SK-N-SH (cell line): Measurements from ENCODE around the gene DLK2. TPM values are rescaled to one million over a fixed set of nuclear protein-coding genes. Genes with fewer than 3 reads are reported as not detected.

Experiments
- CTCF ChIA-PET: fragments of 300-600, 350-600 bp; formaldehyde crosslinking; extraction: SDS; loops from one replicate; lab custom pipeline; 2021; lab: Yijun Ruan, JAX
- POLR2A ChIA-PET: fragments of 350-600 bp; sonication (Branson Sonifier 250); formaldehyde crosslinking; extraction: SDS; loops from one replicate; lab custom pipeline; 2020; ENCODE audit warnings: antibody characterized with exemption, inconsistent platforms; lab: Yijun Ruan, JAX
- DNase-seq: peaks from one replicate; pipeline ENCODE4 v3.0.0; 2012
- H2AFZ ChIP-seq: fragments of 200-600 bp; sonication (generic); 2 replicates; pipeline ENCODE4 v1.8.1; 2016; ENCODE audit warnings: antibody characterized with exemption, mild to moderate bottlenecking, low read depth
- H3F3A ChIP-seq: fragments of 200-600 bp; sonication (generic); replicated peaks from 2 replicates; pipeline ENCODE3; 2016; ENCODE audit warnings: antibody characterized with exemption, mild to moderate bottlenecking; ENCODE audit not compliant: insufficient read depth
- H3K27ac ChIP-seq, 2 experiments: fragments of 200-500 bp in 1 of 2; fragments of 200-600 bp in 1 of 2; sonication (Bioruptor generic) in 1 of 2; sonication (generic), shearing (Covaris generic) in 1 of 2; 2 replicates each; pipeline versions ENCODE4 v1.5.1 to v1.6.1; 2014 to 2016; ENCODE audit warnings: low read depth in 2 of 2, inconsistent platforms in 1 of 2, low read length in 1 of 2, mild to moderate bottlenecking in 1 of 2, mixed read lengths in 1 of 2
- H3K27me3 ChIP-seq: fragments of 200-600 bp; sonication (generic), shearing (Covaris generic); 2 replicates; pipeline ENCODE4 v1.6.1; 2016; ENCODE audit warnings: mixed run types; ENCODE audit not compliant: insufficient read depth
- H3K36me3 ChIP-seq, 2 experiments: fragments of 200-500 bp in 1 of 2; fragments of 200-600 bp in 1 of 2; sonication (Bioruptor generic) in 1 of 2; sonication (generic) in 1 of 2; replicated peaks in 1 of 2; 2 replicates each; pipeline versions ENCODE3 to v1.5.1; 2014 to 2016; ENCODE audit warnings: low read length in 1 of 2, mild to moderate bottlenecking in 1 of 2; ENCODE audit not compliant: insufficient read depth in 2 of 2, control insufficient read depth in 1 of 2
- H3K4me1 ChIP-seq, 2 experiments: fragments of 200-500 bp in 1 of 2; fragments of 200-600 bp in 1 of 2; sonication (Bioruptor generic) in 1 of 2; sonication (generic), shearing (Covaris generic) in 1 of 2; 2 replicates each; pipeline versions ENCODE4 v1.5.1 to v1.6.1; 2014 to 2016; ENCODE audit warnings: low read depth in 1 of 2, low read length in 1 of 2, mixed run types in 1 of 2; ENCODE audit not compliant: insufficient read depth in 2 of 2, control insufficient read depth in 1 of 2
- H3K4me2 ChIP-seq: fragments of 200-600 bp; sonication (generic), shearing (Covaris generic); 2 replicates; pipeline ENCODE4 v1.6.1; 2017; ENCODE audit warnings: mixed run types
- H3K4me3 ChIP-seq, 2 experiments: fragments of 200-500 bp in 1 of 2; fragments of 200-600 bp in 1 of 2; sonication (Bioruptor generic) in 1 of 2; sonication (generic), shearing (Covaris generic) in 1 of 2; 2 replicates each; pipeline versions ENCODE4 v1.5.1 to v1.8.1; 2014 to 2016; ENCODE audit warnings: low read depth in 2 of 2, inconsistent platforms in 1 of 2, low read length in 1 of 2, mild to moderate bottlenecking in 1 of 2, mixed read lengths in 1 of 2, moderate library complexity in 1 of 2
- H3K79me2 ChIP-seq: fragments of 200-600 bp; sonication (generic); 2 replicates; pipeline ENCODE4 v1.8.1; 2017; ENCODE audit warnings: mild to moderate bottlenecking; ENCODE audit not compliant: insufficient read depth
- H3K9ac ChIP-seq: fragments of 200-600 bp; sonication (generic); 2 replicates; pipeline ENCODE4 v1.6.1; 2017; ENCODE audit warnings: mixed run types
- H3K9me2 ChIP-seq: fragments of 200-600 bp; sonication (generic); 2 replicates; pipeline ENCODE4 v1.6.1; 2017; ENCODE audit warnings: mixed run types
- H3K9me3 ChIP-seq: fragments of 200-600 bp; sonication (generic); 2 replicates; pipeline ENCODE4 v1.6.1; 2017; ENCODE audit warnings: mixed run types, mild to moderate bottlenecking, moderate library complexity
- H4K20me1 ChIP-seq: fragments of 200-600 bp; sonication (generic); 2 replicates; pipeline ENCODE4 v1.6.1; 2017; ENCODE audit warnings: mild to moderate bottlenecking, mixed run types; ENCODE audit not compliant: insufficient read depth
- CHD2 ChIP-seq: fragments of 150-350 bp; IDR thresholded peaks from 2 replicates; pipeline ENCODE4 v1.6.1; 2018; ENCODE audit warnings: low read length; ENCODE audit not compliant: partially characterized antibody
- FOXM1 ChIP-seq: IDR thresholded peaks from 2 replicates; pipeline ENCODE4 v1.4.0; 2012; ENCODE audit warnings: low read depth, mild to moderate bottlenecking
- MXI1 ChIP-seq: IDR thresholded peaks from 2 replicates; pipeline ENCODE4 v1.6.1; 2012; ENCODE audit warnings: mild to moderate bottlenecking, low read depth, low read length, improper control_type of control experiment
- NRF1 ChIP-seq: IDR thresholded peaks from 2 replicates; pipeline ENCODE4 v1.6.1; 2012; ENCODE audit warnings: low read depth, mild to moderate bottlenecking, low read length
- RFX5 ChIP-seq: IDR thresholded peaks from 2 replicates; pipeline ENCODE4 v1.6.1; 2012; ENCODE audit warnings: mild to moderate bottlenecking, improper control_type of control experiment, low read length
- TEAD4 ChIP-seq: IDR thresholded peaks from 2 replicates; pipeline ENCODE4 v1.4.0; 2012; ENCODE audit warnings: mild to moderate bottlenecking, borderline replicate concordance; ENCODE audit not compliant: insufficient read depth
- WGBS: methylation state at CpG from one replicate; pipeline ENCODE4 v1.1.6; 2017; ENCODE audit warnings: low lambda C conversion rate; 5-methylcytosine and 5-hydroxymethylcytosine counted together
- polyA plus RNA-seq, 3 experiments: library from polyadenylated mRNA; depleted of rRNA; stranded (reverse); fragments of >200 nt; gene quantifications; 2 replicates each; pipeline ENCODE4 v1.2.3, GENCODE V29; 2012
- TF ChIP-seq, protein P1 (sequence below): fragments of 200-600 bp; sonication (generic); IDR thresholded peaks from 2 replicates; pipeline ENCODE4 v1.6.1; 2017; ENCODE audit warnings: antibody characterized with exemption, mild to moderate bottlenecking, moderate library complexity
- TF ChIP-seq, protein P2 (sequence below): fragments of 150-350 bp; IDR thresholded peaks from 2 replicates; pipeline ENCODE4 v1.6.1; 2017; ENCODE audit warnings: antibody characterized with exemption, low read length, low read depth, borderline replicate concordance

The DLK2 gene
- polyA plus RNA-seq, 1 of the 3 experiments (the other 2 are of a cell fraction): 3.9 TPM

DNA sequence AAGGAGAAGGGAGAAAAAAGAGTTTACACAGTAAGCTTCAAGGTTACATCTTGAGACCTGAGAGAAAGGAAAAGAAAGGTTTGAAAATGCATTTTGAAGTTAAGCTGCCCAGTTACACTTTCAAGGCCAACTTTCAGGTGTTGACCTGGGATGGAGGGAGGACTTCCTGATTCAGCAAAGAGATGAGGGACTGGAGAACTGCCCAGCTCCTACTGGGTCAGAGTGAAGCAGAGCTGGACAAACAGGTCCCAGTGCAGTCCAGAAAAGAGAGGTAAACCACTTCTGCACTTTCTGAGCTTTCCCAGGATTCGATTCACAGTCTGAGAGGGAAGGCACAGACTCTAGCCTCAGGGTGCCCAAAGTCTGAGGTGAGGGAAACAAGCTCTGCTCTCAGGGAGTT, 16.1 kb upstream of the DLK2 start (continued):
- no peak for TF ChIP-seq MXI1

DNA sequence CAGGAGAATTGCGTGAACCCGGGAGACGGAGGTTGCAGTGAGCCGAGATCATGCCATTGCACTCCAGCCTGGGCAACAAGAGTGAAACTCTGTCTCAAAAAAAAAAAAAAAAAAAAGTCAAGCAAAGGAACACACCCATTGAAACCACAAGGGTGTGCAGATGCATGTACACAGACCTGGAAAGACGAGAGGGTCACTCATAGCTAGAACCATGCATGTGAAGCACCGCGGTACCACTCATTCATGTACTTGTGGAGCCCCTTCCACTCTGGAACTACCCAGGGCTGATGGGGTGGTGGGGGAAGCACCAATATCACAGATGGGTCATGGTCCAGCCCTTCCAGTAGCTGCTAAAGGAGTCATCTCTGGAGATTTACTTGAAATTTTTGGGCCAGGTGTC, 14.6 kb upstream of the DLK2 start:
- TF ChIP-seq TEAD4 (no peak), FOXM1 (no peak), RFX5 (no peak), CHD2 (no peak), NRF1 (no peak)
- TF ChIP-seq, protein P1, sequence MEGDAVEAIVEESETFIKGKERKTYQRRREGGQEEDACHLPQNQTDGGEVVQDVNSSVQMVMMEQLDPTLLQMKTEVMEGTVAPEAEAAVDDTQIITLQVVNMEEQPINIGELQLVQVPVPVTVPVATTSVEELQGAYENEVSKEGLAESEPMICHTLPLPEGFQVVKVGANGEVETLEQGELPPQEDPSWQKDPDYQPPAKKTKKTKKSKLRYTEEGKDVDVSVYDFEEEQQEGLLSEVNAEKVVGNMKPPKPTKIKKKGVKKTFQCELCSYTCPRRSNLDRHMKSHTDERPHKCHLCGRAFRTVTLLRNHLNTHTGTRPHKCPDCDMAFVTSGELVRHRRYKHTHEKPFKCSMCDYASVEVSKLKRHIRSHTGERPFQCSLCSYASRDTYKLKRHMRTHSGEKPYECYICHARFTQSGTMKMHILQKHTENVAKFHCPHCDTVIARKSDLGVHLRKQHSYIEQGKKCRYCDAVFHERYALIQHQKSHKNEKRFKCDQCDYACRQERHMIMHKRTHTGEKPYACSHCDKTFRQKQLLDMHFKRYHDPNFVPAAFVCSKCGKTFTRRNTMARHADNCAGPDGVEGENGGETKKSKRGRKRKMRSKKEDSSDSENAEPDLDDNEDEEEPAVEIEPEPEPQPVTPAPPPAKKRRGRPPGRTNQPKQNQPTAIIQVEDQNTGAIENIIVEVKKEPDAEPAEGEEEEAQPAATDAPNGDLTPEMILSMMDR: no peak
- TF ChIP-seq, protein P2, sequence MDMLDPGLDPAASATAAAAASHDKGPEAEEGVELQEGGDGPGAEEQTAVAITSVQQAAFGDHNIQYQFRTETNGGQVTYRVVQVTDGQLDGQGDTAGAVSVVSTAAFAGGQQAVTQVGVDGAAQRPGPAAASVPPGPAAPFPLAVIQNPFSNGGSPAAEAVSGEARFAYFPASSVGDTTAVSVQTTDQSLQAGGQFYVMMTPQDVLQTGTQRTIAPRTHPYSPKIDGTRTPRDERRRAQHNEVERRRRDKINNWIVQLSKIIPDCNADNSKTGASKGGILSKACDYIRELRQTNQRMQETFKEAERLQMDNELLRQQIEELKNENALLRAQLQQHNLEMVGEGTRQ: no peak
- no peak for DNase-seq
- H3K36me3 ChIP-seq: no peaks in the 10 kb centered on the region
- H3K79me2 ChIP-seq: no peaks in the 10 kb centered on the region
- no peaks in the 10 kb centered on the region for H3F3A ChIP-seq
- 94% methylated on average over 7 of the region's 7 CpGs for WGBS
- H3K4me2 ChIP-seq: no peak overlapping the region
- H4K20me1 ChIP-seq: no peaks in the 10 kb centered on the region
- H3K27ac ChIP-seq: no peak overlapping the region
- H2AFZ ChIP-seq: no peak overlapping the region
- CTCF ChIA-PET: interaction anchor here (1.5 kb wide), 1 partner anchor 14 kb away, joined by 6 read pairs; no protein-coding TSS in a partner anchor
- POLR2A ChIA-PET: no interaction called here
- no peak overlapping the region for H3K9ac ChIP-seq
- no peaks in the 10 kb centered on the region for H3K27me3 ChIP-seq
- H3K4me1 ChIP-seq: no peaks in the 10 kb centered on the region
- no peaks in the 10 kb centered on the region for H3K9me3 ChIP-seq
- no peaks in the 10 kb centered on the region for H3K9me2 ChIP-seq
- no peak overlapping the region for H3K4me3 ChIP-seq

DNA sequence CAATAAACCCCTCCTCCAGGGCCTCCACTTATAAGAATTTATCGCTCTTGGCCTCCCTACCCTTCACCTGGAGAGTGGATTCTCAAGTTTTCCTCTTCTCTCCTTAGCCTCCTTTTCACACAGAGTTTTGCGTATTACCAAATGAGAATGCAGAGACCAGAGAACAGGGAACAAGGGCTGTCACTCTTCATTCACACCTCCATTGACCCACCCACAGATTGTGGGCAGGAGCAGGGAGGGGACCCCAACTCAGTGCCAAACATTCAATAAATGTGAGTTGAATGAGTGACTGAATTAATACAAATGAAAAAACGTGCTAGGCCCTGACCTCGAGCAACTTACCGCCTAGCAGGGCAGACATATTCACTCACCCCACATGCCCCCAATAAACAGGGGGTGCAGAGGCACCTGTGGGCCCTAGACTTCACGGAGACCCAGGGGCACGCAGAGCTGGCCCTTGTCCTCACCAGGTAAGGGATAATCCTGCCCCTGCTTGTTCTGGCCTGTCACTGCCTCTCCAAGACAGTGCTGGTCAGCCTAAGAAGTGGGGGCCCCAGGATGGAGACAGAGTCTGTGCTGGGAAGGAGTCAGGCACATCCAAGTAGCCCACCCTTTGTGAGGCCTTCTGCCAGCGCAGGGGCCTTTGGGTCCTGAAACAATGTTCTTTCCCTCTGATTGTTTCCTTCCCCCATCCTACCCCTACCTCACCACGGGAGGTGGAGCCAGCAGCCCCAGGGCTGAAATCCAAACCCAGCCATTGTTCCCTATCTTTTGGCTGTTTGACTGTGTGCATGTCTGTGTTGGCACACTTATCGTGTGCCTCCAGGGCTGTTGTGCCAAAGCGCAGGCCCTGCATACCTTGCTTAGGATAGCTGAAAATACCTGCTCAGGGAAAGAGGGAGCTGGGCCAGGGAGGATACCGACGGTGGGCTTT, 13.7 kb upstream of the DLK2 start:
- H3K9me2 ChIP-seq: no peaks in the 10 kb centered on the region
- CTCF ChIA-PET: interaction anchor here (1.5 kb wide), 1 partner anchor 13 kb away, joined by 6 read pairs; no protein-coding TSS in a partner anchor
- no peaks in the 10 kb centered on the region for H3K27me3 ChIP-seq
- H3K27ac ChIP-seq: no peak overlapping the region
- no peaks in the 10 kb centered on the region for H3K4me1 ChIP-seq
- no peak overlapping the region for H2AFZ ChIP-seq
- no peaks in the 10 kb centered on the region for H3F3A ChIP-seq
- no peak overlapping the region for H3K9ac ChIP-seq
- TF ChIP-seq, protein P2: no peak
- H3K36me3 ChIP-seq: no peaks in the 10 kb centered on the region
- H3K4me3 ChIP-seq: no peak overlapping the region
- 62% methylated on average over 13 of the region's 13 CpGs for WGBS
- no peaks in the 10 kb centered on the region for H3K79me2 ChIP-seq
- POLR2A ChIA-PET: no interaction called here
- H3K4me2 ChIP-seq: no peak overlapping the region
- no peaks in the 10 kb centered on the region for H4K20me1 ChIP-seq
- H3K9me3 ChIP-seq: no peaks in the 10 kb centered on the region
- DNase-seq: no peak
